ENCODE data around the gene POLR3B.

DNA sequence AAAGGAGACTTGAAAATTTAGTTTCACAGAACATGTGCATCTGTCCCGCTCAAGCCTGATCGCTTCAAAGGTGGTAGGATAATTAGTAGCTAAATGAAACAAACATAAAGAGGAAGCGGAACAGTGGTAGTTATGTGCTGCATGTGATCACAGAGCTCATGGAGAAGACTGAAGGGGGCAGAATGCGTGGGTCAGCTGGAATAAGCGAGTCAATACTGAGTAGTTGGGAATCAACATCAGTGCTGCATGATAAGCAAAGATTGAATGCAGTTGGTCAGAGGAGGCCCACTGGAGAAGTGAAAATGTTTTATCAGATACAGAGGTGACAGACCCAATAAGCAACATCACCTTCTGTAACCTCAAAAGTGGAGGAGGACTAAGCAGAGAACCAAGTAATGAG is 130.1 kb downstream of the POLR3B start:
- TF ChIP-seq EZH2 (IDR thresholded peaks at IDR 0.05; ENCODE audit: insufficient read depth, poor library complexity, severe bottlenecking) (no peak), EZH2phosphoT487 (IDR thresholded peaks at IDR 0.05; ENCODE audit: insufficient read depth, low read depth) (no peak)
